ENCODE data around the gene GDF2. TPM values are rescaled to one million over a fixed set of nuclear protein-coding genes. Genes with fewer than 3 reads are reported as not detected.

GDF2 gene
- polyA plus RNA-seq, 1 experiment: not detected

DNA sequence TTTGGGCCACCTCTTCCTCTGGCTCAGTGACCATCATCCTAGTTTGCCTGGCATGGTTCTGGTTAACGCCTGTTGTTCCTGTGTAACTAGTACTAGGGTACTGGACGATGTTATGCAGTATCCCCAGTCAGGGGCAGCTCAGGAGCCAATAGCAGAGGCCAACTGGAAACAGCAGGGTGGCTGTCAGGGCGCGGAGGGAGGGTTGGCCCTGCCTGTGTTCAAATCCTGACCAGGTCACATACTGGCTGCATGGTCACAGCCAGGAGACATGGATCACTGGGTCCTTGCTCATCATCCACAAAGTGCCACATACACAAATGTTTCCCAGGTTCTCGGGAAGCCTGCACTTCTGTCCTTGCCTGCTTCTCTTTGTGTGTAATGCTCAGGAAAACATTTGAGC is 13.7 kb downstream of the GDF2 start:
- TF ChIP-seq, protein P1, sequence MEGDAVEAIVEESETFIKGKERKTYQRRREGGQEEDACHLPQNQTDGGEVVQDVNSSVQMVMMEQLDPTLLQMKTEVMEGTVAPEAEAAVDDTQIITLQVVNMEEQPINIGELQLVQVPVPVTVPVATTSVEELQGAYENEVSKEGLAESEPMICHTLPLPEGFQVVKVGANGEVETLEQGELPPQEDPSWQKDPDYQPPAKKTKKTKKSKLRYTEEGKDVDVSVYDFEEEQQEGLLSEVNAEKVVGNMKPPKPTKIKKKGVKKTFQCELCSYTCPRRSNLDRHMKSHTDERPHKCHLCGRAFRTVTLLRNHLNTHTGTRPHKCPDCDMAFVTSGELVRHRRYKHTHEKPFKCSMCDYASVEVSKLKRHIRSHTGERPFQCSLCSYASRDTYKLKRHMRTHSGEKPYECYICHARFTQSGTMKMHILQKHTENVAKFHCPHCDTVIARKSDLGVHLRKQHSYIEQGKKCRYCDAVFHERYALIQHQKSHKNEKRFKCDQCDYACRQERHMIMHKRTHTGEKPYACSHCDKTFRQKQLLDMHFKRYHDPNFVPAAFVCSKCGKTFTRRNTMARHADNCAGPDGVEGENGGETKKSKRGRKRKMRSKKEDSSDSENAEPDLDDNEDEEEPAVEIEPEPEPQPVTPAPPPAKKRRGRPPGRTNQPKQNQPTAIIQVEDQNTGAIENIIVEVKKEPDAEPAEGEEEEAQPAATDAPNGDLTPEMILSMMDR (IDR thresholded peaks at IDR 0.05; ENCODE audit: low read depth, low read length): no peak
- CTCF ChIA-PET: no interaction called here
- POLR2A ChIA-PET: no interaction called here
- DNase-seq (ENCODE audit: low read depth, low spot score): no peak
- Histone ChIP-seq H3K9me3 (ENCODE audit: control insufficient read depth, insufficient read depth, low read length) (no peaks in the 10 kb centered on the region), H3K27me3 (ENCODE audit: control insufficient read depth, insufficient read depth, low read length) (peaks cover 3% of the 10 kb centered on the region), H3K27ac (ENCODE audit: low read depth, low read length) (no peak overlapping the region), H3K4me3 (ENCODE audit: low read depth, low read length) (no peak overlapping the region)

DNA sequence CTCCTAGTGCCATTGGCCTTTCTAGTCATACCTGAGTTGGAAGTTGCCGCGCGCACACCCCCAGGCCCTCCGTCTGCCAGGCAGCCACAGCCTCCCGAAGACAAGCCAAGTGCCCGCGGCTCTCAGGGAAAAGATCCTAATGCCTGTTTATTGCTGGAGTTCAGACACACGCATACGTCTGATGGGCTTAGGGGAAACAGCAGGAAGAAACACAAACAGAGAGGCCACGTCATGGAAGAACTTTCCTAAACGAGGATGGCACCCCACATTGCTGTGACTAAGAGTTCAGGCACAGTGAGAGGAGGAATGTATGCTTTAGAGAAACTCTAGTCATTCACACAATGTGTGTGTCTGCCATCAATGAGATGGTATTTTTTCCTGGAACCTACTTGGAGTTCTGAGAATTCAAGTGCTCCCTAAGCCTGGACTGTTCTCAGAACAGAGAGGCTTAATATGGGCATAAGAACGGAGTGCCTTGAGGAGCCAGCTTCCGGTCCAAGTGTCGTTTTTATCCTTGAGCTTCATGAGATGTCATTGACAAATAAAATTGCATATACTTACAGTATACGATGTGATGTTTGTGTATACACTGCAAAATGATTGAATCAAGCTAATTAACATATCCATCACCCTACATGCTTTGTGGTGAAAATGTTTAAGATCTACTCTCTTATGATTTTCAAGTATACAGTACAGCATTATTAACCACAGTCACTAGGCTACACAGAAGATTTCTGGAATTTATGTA is 14.3 kb downstream of the GDF2 start:
- peak; percentile 61 for DNase-seq (ENCODE audit: low read depth, low spot score)
- ChIA-PET POLR2A (no interaction called here), CTCF (interaction anchor here (0.6 to 1.9 kb wide), 2 partner anchors 222 to 312 kb away, joined by 4 to 5 read pairs; no protein-coding TSS in a partner anchor)
- H3K9me3 ChIP-seq (ENCODE audit: control insufficient read depth, insufficient read depth, low read length): no peaks in the 10 kb centered on the region
- peaks cover 3% of the 10 kb centered on the region for H3K27me3 ChIP-seq (ENCODE audit: control insufficient read depth, insufficient read depth, low read length)
- H3K4me3 ChIP-seq (ENCODE audit: low read depth, low read length): no peak overlapping the region
- H3K27ac ChIP-seq (ENCODE audit: low read depth, low read length): peak overlapping the region; percentile 52
- TF ChIP-seq, protein P1 (IDR thresholded peaks at IDR 0.05; ENCODE audit: low read depth, low read length): no peak

DNA sequence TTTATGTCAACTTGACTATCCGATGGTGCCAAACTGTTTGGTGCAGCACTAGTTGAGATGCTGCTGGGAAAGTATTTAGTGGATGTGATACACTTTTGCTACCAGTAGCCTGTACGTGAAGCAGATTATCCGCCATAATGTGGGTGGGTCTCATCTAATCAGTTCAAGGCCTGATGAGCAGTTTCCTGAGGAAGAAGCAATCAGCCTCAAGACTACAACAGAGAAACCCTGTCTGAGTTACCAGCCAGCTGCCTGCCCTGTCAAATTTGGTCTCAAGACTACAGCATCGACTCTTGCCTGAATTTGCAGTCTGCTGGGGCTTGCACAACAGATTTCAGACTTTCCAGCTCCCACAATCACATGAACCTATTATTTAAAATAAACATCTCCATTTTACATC is 15.1 kb downstream of the GDF2 start:
- POLR2A ChIA-PET: interaction anchor here (0.8 kb wide), 1 partner anchor 132 kb away, joined by 5 read pairs; no protein-coding TSS in a partner anchor
- no peak for DNase-seq (ENCODE audit: low read depth, low spot score)
- TF ChIP-seq, protein P1 (IDR thresholded peaks at IDR 0.05; ENCODE audit: low read depth, low read length): no peak
- Histone ChIP-seq H3K4me3 (ENCODE audit: low read depth, low read length) (no peak overlapping the region), H3K27ac (ENCODE audit: low read depth, low read length) (no peak overlapping the region), H3K9me3 (ENCODE audit: control insufficient read depth, insufficient read depth, low read length) (no peaks in the 10 kb centered on the region), H3K27me3 (ENCODE audit: control insufficient read depth, insufficient read depth, low read length) (peaks cover 3% of the 10 kb centered on the region)
- CTCF ChIA-PET: interaction anchor here (0.6 to 1.9 kb wide), 2 partner anchors 221 to 312 kb away, joined by 4 to 5 read pairs; no protein-coding TSS in a partner anchor

DNA sequence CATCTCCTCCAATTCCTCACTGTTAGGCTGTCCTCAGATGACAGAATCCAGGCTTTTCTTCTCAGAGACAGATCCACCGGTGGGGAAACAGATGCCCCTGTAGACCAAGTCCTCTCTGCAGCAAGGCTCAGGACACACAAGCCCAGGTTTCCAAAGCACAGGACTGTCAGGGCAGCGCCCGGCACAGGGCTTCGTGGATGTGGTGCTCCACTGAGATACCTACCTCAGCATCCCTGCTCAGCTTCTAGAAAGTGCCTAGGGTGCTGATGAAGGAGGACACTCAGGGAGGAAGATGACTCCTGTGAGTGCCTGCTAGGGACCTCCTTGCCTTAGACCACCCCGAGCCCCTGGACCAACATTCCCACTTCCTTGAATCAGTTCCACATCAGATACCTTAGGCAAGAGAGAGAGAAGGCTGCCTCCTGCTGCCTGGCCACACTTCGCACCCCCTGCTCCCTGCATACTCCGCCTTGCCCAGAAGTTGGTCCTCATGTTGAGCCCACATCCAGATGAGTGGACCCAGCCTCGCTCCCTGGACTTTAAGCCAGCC is 17.0 kb downstream of the GDF2 start:
- TF ChIP-seq, protein P1 (IDR thresholded peaks at IDR 0.05; ENCODE audit: low read depth, low read length): no peak
- ChIA-PET POLR2A (no interaction called here), CTCF (interaction anchor here (0.6 to 2.4 kb wide), 3 partner anchors 291 to 314 kb away, joined by 3 to 15 read pairs (median 5); no protein-coding TSS in a partner anchor)
- Histone ChIP-seq H3K27me3 (ENCODE audit: control insufficient read depth, insufficient read depth, low read length) (peaks cover 6% of the 10 kb centered on the region), H3K4me3 (ENCODE audit: low read depth, low read length) (no peak overlapping the region), H3K27ac (ENCODE audit: low read depth, low read length) (no peak overlapping the region), H3K9me3 (ENCODE audit: control insufficient read depth, insufficient read depth, low read length) (no peaks in the 10 kb centered on the region)
- no peak for DNase-seq (ENCODE audit: low read depth, low spot score)

Measured in AG04450 (cell line).